ENCODE results near the gene NME1. TPM values are rescaled to one million over a fixed set of nuclear protein-coding genes. Genes with fewer than 3 reads are reported as not detected.
"Not testable (repeated sequence)": the region's sequence is repeated elsewhere in the genome, so short reads cannot be mapped to it uniquely, and the experiment has no call there.

NME1 gene
- 10 to 100 TPM; 28.5 to 50.9 (median 38.5) TPM for total RNA-seq

GRCh38 chr17:51153210-51154072 is at the start of gene NME1:
Gene NME1 (plus strand): TSS chr17:51153559. CDS start chr17:51155655, 2,096 bp downstream.
- Histone ChIP-seq H3K27ac (peak within 1 kb of the TSS; percentile 88 to 95 (median 89)), H3K27me3 (no peaks in the 10 kb centered on the region), H3K36me3 (no peaks in the 10 kb centered on the region), H3K4me3 (replicated peaks in 1 of 3) (peak within 1 kb of the TSS; percentile 36 to 64 (median 40)), H3K9me3 (no peaks in the 10 kb centered on the region), H3K4me1 (peaks cover 14 to 16% of the 10 kb centered on the region in 2 donors)
- 0% methylated on average over 60 of the region's 60 CpGs for WGBS, 2 donors
- intact Hi-C loops (cut with DNase I) = loop anchor here (5.0 kb wide), 1 partner anchor 151 kb away; no protein-coding TSS in a partner anchor
- TF ChIP-seq CTCF (IDR thresholded peaks at IDR 0.05) (peak; percentile 39 to 94 (median 78)), POLR2A (IDR thresholded peaks at IDR 0.05) (peak in 1 of 2 donors; percentile 48)
- DNase-seq = peak; percentile 96 to 98

GRCh38 chr17:51107778-51108177 is 45.6 kb upstream of the NME1 start:
- no peak for DNase-seq
- Histone ChIP-seq H3K4me3 (replicated peaks in 1 of 3) (no peak overlapping the region), H3K4me1 (peaks cover 62 to 68% of the 10 kb centered on the region in 2 donors), H3K27ac (peak overlapping the region in 2 of 3 donors; percentile 73 to 74), H3K27me3 (no peaks in the 10 kb centered on the region), H3K36me3 (no peaks in the 10 kb centered on the region), H3K9me3 (no peaks in the 10 kb centered on the region)
- 93 to 100% methylated on average over 1 of the region's 1 CpG for WGBS, 2 donors
- intact Hi-C loops (cut with DNase I) = no loop called here
- TF ChIP-seq POLR2A (IDR thresholded peaks at IDR 0.05) (no peak), CTCF (IDR thresholded peaks at IDR 0.05) (no peak)

- H3K9me3 ChIP-seq; intact Hi-C loops (cut with DNase I); H3K4me3 ChIP-seq (replicated peaks in 1 of 3); H3K27me3 ChIP-seq; H3K36me3 ChIP-seq: not testable (repeated sequence)
- 70% methylated on average over 16 of the region's 16 CpGs for WGBS, 2 donors
- Histone ChIP-seq H3K4me1 (peaks cover 57 to 71% of the 10 kb centered on the region in 2 donors), H3K27ac (peak overlapping the region; percentile 72 to 76 (median 73))
- peak; percentile 82 to 89 for DNase-seq
Measured at GRCh38 chr17:51112303-51113222, 40.8 kb upstream of the NME1 start.

- H3K9me3 ChIP-seq = no peaks in the 10 kb centered on the region
Measured at GRCh38 chr17:51115179-51115578, 38.2 kb upstream of the NME1 start.

More at GRCh38 chr17:51115179-51115578, 38.2 kb upstream of the NME1 start:
- Histone ChIP-seq H3K36me3 (no peaks in the 10 kb centered on the region), H3K27ac (peak overlapping the region in 2 of 3 donors; percentile 29 to 72), H3K4me3 (replicated peaks in 1 of 3) (no peak overlapping the region), H3K4me1 (peaks cover 58 to 70% of the 10 kb centered on the region in 2 donors), H3K27me3 (no peaks in the 10 kb centered on the region)
- intact Hi-C loops (cut with DNase I) = no loop called here
- DNase-seq = no peak
- TF ChIP-seq CTCF (IDR thresholded peaks at IDR 0.05) = no peak
- TF ChIP-seq POLR2A (IDR thresholded peaks at IDR 0.05) = no peak
- 89 to 93% methylated on average over 4 of the region's 4 CpGs for WGBS, 2 donors
